Neural crest cell (in vitro differentiated cells): Measurements from ENCODE around the gene LSM4. TPM values are rescaled to one million over a fixed set of nuclear protein-coding genes. Genes with fewer than 3 reads are reported as not detected.
"Not testable (repeated sequence)": the region's sequence is repeated elsewhere in the genome, so short reads cannot be mapped to it uniquely, and the experiment has no call there.

Source experiments
- DNase-seq: peaks from one replicate; pipeline ENCODE4 v3.0.0; 2021; ENCODE audit warnings: low read depth, mixed read lengths, low spot score
- H3K27ac Mint-ChIP-seq: one replicate; pipeline ENCODE4 v1.8.0; 2021; ENCODE audit warnings: mild to moderate bottlenecking, mixed read lengths; ENCODE audit not compliant: unreplicated experiment
- H3K27me3 Mint-ChIP-seq: 2 replicates; pipeline ENCODE4 v1.8.0; 2021; ENCODE audit warnings: low read depth, mild to moderate bottlenecking, mixed read lengths
- H3K36me3 Mint-ChIP-seq: 2 replicates; pipeline ENCODE4 v1.8.0; 2021; ENCODE audit warnings: low read depth, mild to moderate bottlenecking, mixed read lengths
- H3K4me1 Mint-ChIP-seq: 2 replicates; pipeline ENCODE4 v1.8.0; 2021; ENCODE audit warnings: mixed read lengths
- H3K4me3 Mint-ChIP-seq: one replicate; pipeline ENCODE4 v1.8.0; 2021; ENCODE audit warnings: mild to moderate bottlenecking, mixed read lengths
- H3K9me3 Mint-ChIP-seq: 2 replicates; pipeline ENCODE4 v1.8.0; 2021; ENCODE audit warnings: mixed read lengths
- total RNA-seq: library from RNA; stranded (reverse); gene quantifications from 2 replicates; pipeline ENCODE4 v1.2.1, GENCODE V29; 2021
- TF ChIP-seq, protein P1 (sequence below): fragments of 200-600 bp; sonication (generic); conservative IDR thresholded peaks from 2 replicates; pipeline ENCODE4 v1.5.0; 2021; ENCODE audit warnings: antibody characterized with exemption, mild to moderate bottlenecking

The LSM4 gene
- total RNA-seq, 1 donor from 2014 or later, result 283 TPM

- peaks cover 19% of the 10 kb centered on the region for H3K4me1 Mint-ChIP-seq
- no peak for DNase-seq
- H3K4me3 Mint-ChIP-seq, result no peak overlapping the region
- H3K27ac Mint-ChIP-seq, result no peak overlapping the region
- no peaks in the 10 kb centered on the region for H3K36me3 Mint-ChIP-seq
- H3K27me3 Mint-ChIP-seq, result peaks cover 4% of the 10 kb centered on the region
- no peaks in the 10 kb centered on the region for H3K9me3 Mint-ChIP-seq
- TF ChIP-seq, protein P1, sequence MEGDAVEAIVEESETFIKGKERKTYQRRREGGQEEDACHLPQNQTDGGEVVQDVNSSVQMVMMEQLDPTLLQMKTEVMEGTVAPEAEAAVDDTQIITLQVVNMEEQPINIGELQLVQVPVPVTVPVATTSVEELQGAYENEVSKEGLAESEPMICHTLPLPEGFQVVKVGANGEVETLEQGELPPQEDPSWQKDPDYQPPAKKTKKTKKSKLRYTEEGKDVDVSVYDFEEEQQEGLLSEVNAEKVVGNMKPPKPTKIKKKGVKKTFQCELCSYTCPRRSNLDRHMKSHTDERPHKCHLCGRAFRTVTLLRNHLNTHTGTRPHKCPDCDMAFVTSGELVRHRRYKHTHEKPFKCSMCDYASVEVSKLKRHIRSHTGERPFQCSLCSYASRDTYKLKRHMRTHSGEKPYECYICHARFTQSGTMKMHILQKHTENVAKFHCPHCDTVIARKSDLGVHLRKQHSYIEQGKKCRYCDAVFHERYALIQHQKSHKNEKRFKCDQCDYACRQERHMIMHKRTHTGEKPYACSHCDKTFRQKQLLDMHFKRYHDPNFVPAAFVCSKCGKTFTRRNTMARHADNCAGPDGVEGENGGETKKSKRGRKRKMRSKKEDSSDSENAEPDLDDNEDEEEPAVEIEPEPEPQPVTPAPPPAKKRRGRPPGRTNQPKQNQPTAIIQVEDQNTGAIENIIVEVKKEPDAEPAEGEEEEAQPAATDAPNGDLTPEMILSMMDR, result no peak
These were observed 40.9 kb upstream of the LSM4 start for GRCh38 chr19:18363787-18364186.

DNA sequence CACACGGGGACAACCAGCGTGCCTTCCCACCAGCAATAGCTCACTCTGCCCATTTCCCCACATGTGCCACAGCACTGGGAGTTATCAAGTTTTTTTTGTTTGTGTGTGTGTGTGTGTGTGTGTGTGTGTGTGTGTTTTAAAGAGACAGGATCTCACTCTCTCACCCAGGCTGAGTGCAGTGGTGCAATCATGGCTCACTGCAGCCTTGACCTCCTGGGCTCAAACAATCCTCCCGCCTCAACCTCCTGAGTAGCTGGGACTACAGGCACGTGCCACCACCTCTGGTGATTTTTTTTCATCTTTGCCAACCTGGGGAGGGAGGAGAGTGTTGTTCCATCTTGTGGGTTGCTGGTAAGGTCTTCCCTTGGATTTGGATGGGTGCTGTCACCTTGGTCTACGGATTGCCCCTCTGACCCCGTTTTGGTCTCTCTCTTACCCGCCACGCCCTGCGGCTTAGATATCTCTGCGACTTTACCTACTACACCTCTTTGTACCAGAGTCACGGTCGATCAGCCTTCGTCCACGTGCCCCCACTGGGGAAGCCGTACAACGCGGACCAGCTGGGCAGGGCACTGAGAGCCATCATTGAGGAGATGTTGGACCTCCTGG is 40.2 kb upstream of the LSM4 start:
- Mint-ChIP-seq H3K36me3 (no peaks in the 10 kb centered on the region), H3K9me3 (no peaks in the 10 kb centered on the region), H3K27ac (no peak overlapping the region), H3K4me3 (no peak overlapping the region), H3K4me1 (peaks cover 14% of the 10 kb centered on the region), H3K27me3 (peaks cover 4% of the 10 kb centered on the region)
- DNase-seq, result no peak
- TF ChIP-seq, protein P1, result no peak

- Mint-ChIP-seq H3K36me3 (peaks cover 4% of the 10 kb centered on the region), H3K27ac (no peak overlapping the region), H3K27me3 (peaks cover 4% of the 10 kb centered on the region), H3K4me3 (no peak overlapping the region), H3K9me3 (no peaks in the 10 kb centered on the region), H3K4me1 (peaks cover 14% of the 10 kb centered on the region)
- DNase-seq, result no peak
- TF ChIP-seq, protein P1, result no peak
These were observed 38.8 kb upstream of the LSM4 start for GRCh38 chr19:18361646-18362045.

GRCh38 chr19:18357041-18357440 is 34.2 kb upstream of the LSM4 start:
- H3K4me1 Mint-ChIP-seq, result no peaks in the 10 kb centered on the region
- DNase-seq, result no peak
- TF ChIP-seq, protein P1, result no peak
- H3K4me3 Mint-ChIP-seq, result no peak overlapping the region
- H3K27ac Mint-ChIP-seq, result no peak overlapping the region
- H3K9me3 Mint-ChIP-seq, result no peaks in the 10 kb centered on the region
- peaks cover 2% of the 10 kb centered on the region for H3K27me3 Mint-ChIP-seq
- H3K36me3 Mint-ChIP-seq, result peaks cover 4% of the 10 kb centered on the region

GRCh38 chr19:18354743-18355142 is 31.9 kb upstream of the LSM4 start:
- H3K4me1 Mint-ChIP-seq, H3K27ac Mint-ChIP-seq, DNase-seq, H3K36me3 Mint-ChIP-seq, H3K4me3 Mint-ChIP-seq, H3K9me3 Mint-ChIP-seq: not testable (repeated sequence)
- H3K27me3 Mint-ChIP-seq, result peaks cover 10% of the 10 kb centered on the region

DNA sequence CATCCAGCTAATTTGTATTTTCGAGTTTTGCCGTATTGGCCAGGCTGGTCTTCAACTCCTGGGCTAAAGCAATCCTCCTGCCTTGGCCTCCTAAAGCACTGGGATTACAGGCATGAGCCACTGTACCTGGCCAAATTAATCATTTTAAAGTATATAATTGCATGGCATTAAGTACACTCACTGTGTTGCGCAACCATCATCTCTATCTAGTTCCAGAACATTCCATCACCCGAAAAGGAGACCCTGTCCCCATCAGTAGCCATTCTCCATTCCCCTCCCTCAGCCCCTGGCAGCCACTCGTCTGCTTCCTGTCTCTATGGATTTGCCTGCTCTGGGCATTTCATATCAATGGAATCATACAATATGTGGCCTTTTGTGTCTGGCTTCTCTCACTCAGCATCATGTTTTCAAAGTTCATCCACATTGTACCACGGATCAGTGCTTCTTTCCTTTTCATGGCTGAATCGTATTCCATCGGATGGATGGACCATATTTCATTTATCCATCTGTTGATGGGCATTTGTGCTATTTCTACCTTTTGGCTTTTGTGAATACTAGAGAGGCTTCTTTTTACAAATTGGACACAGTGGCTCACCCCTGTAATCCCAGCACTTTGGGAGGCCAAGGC is 30.6 kb upstream of the LSM4 start:
- no peak overlapping the region for H3K27ac Mint-ChIP-seq
- H3K9me3 Mint-ChIP-seq, result no peaks in the 10 kb centered on the region
- H3K36me3 Mint-ChIP-seq, result peaks cover 4% of the 10 kb centered on the region
- no peak for DNase-seq
- peaks cover 23% of the 10 kb centered on the region for H3K27me3 Mint-ChIP-seq
- H3K4me1 Mint-ChIP-seq, result peaks cover under 1% of the 10 kb centered on the region
- no peak overlapping the region for H3K4me3 Mint-ChIP-seq
- TF ChIP-seq, protein P1, result no peak
